Embryonic facial prominence (tissue), 1 donor: ENCODE measurements around the gene NUMB.
"Not testable (repeated sequence)": the region's sequence is repeated elsewhere in the genome, so short reads cannot be mapped to it uniquely, and the experiment has no call there.

Source experiments
- DNase-seq: peaks from one replicate; pipeline ENCODE4 v3.0.0-alpha.2; 2016; ENCODE audit errors: extremely low spot score

The NUMB gene

DNA sequence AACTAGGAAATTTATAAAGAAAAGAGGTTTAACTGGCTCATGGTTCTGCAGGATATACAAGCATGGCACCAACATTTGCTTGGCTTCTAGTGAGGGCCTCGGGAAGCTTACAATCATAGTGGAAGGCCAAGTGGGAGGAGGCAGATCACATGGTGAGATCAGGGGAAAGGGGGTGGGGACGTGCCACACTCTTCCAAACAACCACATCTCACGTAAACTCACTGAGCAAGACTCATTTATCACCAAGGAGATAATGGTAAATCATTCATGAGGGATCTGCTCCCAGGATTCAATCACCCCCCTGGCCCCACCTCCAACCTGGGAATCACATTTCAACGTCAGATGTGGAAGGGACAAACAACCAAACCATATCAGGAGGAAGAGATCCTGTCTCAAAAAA is 35.8 kb downstream of the NUMB start:
- DNase-seq: no peak

GRCh38 chr14:73418227-73418626 is 40.1 kb downstream of the NUMB start:
- DNase-seq: no peak

DNA sequence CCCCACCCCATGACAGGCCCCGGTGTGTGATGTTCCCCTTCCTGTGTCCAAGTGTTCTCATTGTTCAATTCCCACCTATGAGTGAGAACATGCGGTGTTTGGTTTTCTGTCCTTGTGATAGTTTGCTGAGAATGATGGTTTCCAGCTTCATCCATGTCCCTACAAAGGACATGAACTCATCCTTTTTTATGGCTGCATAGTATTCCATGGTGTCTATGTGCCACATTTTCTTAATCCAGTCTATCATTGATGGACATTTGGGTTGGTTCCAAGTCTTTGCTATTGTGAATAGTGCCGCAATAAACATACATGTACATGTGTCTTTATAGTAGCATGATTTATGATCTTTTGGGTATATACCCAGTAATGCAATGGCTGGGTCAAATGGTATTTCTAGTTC is 52.1 kb downstream of the NUMB start:
- DNase-seq: not testable (repeated sequence)

DNA sequence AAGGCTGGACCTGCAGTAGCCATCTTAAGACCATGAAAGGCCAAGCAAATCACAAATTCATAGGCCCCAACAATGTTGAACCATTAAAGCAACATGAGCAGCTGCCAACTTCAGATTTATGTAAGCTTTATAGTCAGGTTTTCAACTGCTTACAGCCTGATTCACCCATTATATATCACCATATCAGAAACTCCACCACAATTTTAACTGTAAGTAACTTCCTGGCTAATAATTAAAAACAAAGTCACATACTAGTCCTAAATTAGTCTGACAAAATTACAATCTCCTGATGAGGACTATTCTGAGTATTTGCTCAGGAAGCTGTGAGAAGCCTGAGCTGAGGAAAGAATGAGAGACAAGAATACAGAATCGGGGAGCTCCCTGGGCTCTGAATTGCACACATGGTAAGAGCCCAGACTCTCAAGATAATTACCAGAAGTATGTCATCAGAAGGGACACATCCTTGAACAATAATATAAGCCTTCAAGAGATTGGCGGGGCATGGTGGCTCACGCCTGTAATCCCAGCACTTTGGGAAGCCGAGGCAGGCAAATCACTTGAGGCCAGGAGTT is 55.1 kb downstream of the NUMB start:
- DNase-seq: no peak

GRCh38 chr14:73402579-73402978 is 55.8 kb downstream of the NUMB start:
- no peak for DNase-seq

DNA sequence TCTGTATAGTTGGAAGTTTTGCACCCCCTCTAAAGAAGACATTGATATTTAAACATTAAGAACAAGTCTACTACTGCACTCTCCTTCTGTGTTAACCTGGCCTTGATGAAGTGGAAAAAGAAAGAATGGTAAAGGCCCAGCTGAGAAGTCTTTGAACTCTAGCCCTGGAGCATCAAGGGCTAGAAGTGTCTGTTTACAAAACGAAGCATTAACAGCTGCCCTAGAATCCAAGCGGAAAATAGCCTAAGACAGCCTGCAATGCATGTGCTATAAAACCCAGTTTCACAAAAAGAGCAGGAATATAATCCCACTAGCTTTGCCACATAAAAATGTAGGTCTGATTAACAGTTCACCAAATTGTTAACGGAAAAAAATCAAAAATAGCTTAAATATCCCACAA is 60.5 kb downstream of the NUMB start:
- DNase-seq: no peak

DNA sequence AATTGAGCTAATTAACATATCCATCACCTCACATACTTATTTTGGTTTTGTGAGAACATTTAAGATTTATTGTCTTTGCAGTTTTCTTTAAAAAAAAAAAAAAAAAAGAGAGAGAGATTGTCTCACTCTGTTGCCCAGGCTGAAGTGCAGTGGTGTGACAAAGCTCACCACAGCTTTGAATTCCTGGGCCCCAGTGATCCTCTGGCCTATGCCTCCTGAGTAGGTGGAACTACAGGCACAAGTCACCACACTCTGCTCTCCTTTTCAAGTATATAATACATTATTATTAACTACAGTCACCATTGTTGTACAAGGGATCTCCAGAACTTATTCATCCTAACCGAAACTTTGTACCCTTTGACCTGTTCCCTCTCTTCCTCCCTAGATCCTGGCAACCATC is 64.0 kb downstream of the NUMB start:
- DNase-seq: no peak

- no peak for DNase-seq
These were observed 65.0 kb downstream of the NUMB start for GRCh38 chr14:73393375-73393774.

- DNase-seq: no peak
These were observed 65.8 kb downstream of the NUMB start for GRCh38 chr14:73392329-73393257.

GRCh38 chr14:73387860-73388259 is 70.5 kb downstream of the NUMB start:
- DNase-seq: not testable (repeated sequence)

- DNase-seq: no peak
These were observed 72.0 kb downstream of the NUMB start for GRCh38 chr14:73386342-73386741.

- not testable (repeated sequence) for DNase-seq
These were observed 73.3 kb downstream of the NUMB start for GRCh38 chr14:73385021-73385420.

DNA sequence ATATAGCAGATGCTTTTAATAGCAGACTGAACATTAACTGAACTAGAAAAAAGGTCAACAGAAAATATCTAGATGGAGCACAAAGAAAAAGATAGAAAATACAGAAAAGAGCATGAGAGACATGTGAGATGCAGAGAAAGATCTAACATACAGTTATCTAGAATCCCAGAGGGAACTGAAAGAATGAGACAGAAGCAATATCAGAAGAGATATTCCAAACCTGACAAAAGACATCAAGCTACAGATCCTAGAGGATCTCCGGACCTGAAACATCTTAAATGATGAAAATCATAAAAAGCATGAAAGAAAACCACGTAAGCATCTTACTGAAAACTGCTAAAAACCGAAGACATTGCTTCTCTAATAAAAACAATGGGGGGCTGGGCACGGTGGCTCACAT is 75.0 kb downstream of the NUMB start:
- no peak for DNase-seq

- DNase-seq: no peak
These were observed 76.8 kb downstream of the NUMB start for GRCh38 chr14:73381380-73382013.

GRCh38 chr14:73376585-73376984 is 81.8 kb downstream of the NUMB start:
- no peak for DNase-seq

GRCh38 chr14:73375861-73376260 is 82.5 kb downstream of the NUMB start:
- no peak for DNase-seq

- DNase-seq: no peak
These were observed 84.1 kb downstream of the NUMB start for GRCh38 chr14:73374218-73374617.

- no peak for DNase-seq
These were observed 85.8 kb downstream of the NUMB start for GRCh38 chr14:73372529-73372928.

DNA sequence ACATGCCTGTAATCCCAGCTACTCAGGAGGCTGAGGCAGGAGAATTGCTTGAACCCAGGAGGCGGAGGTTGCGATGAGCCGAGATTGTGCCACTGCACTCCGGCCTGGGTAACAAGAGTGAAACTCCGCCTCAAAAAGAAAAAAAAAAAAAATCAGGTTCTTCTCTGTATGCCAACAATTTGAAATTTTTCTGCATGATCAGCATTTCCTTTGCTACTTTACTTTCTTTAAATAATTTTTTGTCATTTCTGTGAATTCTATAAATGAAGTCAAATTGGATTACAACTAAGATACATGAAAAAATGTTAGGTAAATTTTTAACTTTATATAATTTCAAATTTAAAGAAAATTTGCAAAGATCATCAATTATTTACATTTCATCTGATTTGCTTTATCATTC is 87.8 kb downstream of the NUMB start:
- no peak for DNase-seq

- DNase-seq: no peak
These were observed 88.9 kb downstream of the NUMB start for GRCh38 chr14:73369428-73369827.

DNA sequence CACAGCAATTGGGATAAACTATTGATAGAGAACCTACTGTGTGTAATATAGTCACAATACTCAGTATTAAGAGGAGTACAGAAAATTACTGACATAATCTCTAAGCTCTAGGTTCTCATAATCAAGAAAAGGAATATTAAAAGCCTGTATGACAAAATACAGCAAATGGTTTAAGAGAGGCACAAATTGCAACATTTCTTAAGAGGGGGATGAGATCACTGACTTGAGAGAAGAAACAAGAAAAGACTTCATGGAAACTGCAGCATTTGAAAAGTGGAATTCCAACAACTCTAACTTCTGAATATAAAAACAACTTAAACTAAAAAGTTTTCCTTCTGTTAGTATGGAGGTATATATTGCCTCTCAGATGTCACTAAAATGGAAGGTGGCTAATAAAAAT is 89.7 kb downstream of the NUMB start:
- DNase-seq: no peak

DNA sequence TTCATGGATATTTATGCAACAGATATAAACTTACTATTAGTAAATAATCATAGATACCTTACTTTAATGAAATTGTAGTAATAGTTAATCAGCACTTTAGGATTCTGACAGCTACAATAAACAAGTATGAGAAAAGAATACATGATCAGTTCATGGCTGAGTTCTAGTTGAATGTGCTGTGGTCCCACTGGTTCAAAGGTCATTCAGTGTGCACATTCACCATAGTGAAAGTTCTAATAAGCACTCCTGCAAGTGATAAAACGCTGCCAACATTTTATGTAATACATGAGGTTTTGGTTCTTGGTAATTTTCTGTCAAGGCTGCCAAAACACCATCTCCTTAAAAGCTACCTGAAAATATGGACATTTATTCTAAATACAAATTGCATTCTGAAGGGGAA is 92.6 kb downstream of the NUMB start:
- DNase-seq: no peak

DNA sequence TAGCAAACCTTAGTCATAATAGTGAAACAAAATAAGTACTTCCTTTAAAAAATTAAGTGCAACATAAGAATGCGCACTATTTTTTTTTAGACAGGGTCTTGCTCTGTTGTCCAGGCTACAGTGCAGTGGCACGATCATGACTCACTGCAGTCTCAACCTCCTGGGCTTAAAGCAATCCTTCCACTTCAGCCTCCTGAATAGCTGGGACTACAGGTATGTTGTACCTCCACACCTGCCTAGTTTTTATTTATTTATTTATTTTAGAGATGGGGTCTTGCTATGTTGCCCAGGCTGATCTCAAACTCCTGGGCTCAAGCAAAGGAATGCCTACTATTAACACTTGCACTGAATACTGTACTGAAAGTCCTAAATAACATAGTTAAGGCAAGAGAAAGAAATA is 93.8 kb downstream of the NUMB start:
- no peak for DNase-seq
